ENCODE measurements around the gene PLPPR5. TPM values are rescaled to one million over a fixed set of nuclear protein-coding genes. Genes with fewer than 3 reads are reported as not detected.

Gene PLPPR5
- total RNA-seq, 4 donors from 2014 or later = not detected

DNA sequence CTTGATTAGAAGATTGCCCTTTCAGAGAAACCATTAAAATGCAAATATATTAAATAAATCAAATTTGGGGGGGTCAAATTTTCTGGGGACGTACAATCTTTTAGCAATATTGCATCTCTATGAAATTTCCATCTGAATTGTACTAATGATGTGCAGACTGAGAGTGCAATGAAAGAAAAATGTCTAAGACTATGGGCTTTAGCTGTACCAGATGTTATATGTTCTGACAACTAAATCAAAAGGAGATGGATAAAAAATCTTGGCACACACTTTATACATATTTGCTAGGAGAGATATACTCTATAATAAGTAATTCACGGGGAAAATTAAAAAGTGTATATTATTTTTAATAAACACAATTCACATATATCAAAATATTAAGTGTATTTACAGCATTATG, 13.0 kb upstream of the PLPPR5 start:
- no peak overlapping the region for H3K27ac ChIP-seq
- in situ Hi-C loops (cut with MboI; ENCODE audit: low sequenced_read_pairs in 4 of 4) = no loop called here
- no peak overlapping the region for H3K4me3 ChIP-seq
- ATAC-seq = no peak
- H3K4me1 ChIP-seq = no peaks in the 10 kb centered on the region
- H3K27me3 ChIP-seq = no peaks in the 10 kb centered on the region
- H3K9me3 ChIP-seq = no peaks in the 10 kb centered on the region
- DNase-seq = no peak
- no peak for TF ChIP-seq POLR2A (IDR thresholded peaks at IDR 0.05)
- TF ChIP-seq, protein P1, sequence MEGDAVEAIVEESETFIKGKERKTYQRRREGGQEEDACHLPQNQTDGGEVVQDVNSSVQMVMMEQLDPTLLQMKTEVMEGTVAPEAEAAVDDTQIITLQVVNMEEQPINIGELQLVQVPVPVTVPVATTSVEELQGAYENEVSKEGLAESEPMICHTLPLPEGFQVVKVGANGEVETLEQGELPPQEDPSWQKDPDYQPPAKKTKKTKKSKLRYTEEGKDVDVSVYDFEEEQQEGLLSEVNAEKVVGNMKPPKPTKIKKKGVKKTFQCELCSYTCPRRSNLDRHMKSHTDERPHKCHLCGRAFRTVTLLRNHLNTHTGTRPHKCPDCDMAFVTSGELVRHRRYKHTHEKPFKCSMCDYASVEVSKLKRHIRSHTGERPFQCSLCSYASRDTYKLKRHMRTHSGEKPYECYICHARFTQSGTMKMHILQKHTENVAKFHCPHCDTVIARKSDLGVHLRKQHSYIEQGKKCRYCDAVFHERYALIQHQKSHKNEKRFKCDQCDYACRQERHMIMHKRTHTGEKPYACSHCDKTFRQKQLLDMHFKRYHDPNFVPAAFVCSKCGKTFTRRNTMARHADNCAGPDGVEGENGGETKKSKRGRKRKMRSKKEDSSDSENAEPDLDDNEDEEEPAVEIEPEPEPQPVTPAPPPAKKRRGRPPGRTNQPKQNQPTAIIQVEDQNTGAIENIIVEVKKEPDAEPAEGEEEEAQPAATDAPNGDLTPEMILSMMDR (IDR thresholded peaks at IDR 0.05 in 4 of 5, conservative IDR thresholded peaks at IDR 0.05 in 1 of 5) = no peak
- no peaks in the 10 kb centered on the region for H3K36me3 ChIP-seq
- intact Hi-C loops (cut with DNase I; ENCODE audit: low total_unique reads) = loop anchor here (5.0 kb wide), 1 partner anchor 830 kb away; no protein-coding TSS in a partner anchor

DNA sequence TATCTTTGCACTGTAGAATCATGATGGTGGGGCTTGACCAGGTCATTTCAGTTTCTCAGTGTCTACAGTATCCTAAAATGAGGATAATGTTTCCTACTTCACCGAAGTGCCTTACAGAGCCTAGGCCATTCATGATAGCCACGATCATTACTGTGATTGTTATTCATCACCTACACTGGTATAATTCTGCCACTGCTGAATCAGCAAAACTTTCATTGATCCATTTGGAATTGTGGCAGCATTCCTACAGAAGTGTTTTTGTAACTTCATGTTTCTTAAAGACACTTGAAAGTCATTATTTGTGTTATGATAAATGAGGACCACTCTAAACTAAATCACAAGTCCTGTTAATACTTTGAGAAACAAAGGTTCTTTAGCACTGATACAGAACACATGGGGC, 6.0 kb upstream of the PLPPR5 start:
- H3K27me3 ChIP-seq = peaks cover 13 to 14% (median 14%) of the 10 kb centered on the region in 3 donors
- no peak for TF ChIP-seq POLR2A (IDR thresholded peaks at IDR 0.05)
- TF ChIP-seq, protein P1 (IDR thresholded peaks at IDR 0.05 in 4 of 5, conservative IDR thresholded peaks at IDR 0.05 in 1 of 5) = no peak
- no peak overlapping the region for H3K4me3 ChIP-seq
- H3K9me3 ChIP-seq = no peaks in the 10 kb centered on the region
- H3K4me1 ChIP-seq = no peaks in the 10 kb centered on the region
- H3K27ac ChIP-seq = no peak overlapping the region
- in situ Hi-C loops (cut with MboI; ENCODE audit: low sequenced_read_pairs in 4 of 4) = no loop called here
- intact Hi-C loops (cut with DNase I; ENCODE audit: low total_unique reads) = no loop called here
- H3K36me3 ChIP-seq = no peaks in the 10 kb centered on the region
- ATAC-seq (no peak), DNase-seq (no peak)

DNA sequence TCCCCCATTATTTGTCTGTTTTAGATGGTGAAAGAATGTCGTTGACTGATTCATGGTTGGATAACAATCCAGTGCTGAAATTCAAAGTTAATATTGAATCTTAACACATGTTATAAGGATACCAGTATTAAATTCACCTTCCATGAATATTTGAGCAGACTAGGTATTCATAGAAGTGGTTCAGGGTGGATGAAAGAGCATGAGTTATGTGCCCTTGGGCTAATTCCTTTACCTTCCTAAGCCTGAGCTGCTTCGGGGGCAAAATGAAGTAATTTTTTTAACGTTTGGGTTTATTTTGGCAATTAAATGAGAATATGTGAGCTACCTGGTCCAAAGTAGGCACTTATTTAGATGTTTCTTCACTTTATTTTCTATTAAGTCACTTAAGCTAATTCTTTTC, 2.7 kb upstream of the PLPPR5 start:
- in situ Hi-C loops (cut with MboI; ENCODE audit: low sequenced_read_pairs in 4 of 4) = no loop called here
- Histone ChIP-seq H3K27me3 (peaks cover 30 to 39% (median 32%) of the 10 kb centered on the region in 3 donors), H3K4me3 (no peak overlapping the region), H3K9me3 (no peaks in the 10 kb centered on the region), H3K36me3 (no peaks in the 10 kb centered on the region), H3K27ac (no peak overlapping the region), H3K4me1 (no peaks in the 10 kb centered on the region)
- DNase-seq = no peak
- no peak for TF ChIP-seq POLR2A (IDR thresholded peaks at IDR 0.05)
- TF ChIP-seq, protein P1 (IDR thresholded peaks at IDR 0.05 in 4 of 5, conservative IDR thresholded peaks at IDR 0.05 in 1 of 5) = no peak
- no peak for ATAC-seq
- intact Hi-C loops (cut with DNase I; ENCODE audit: low total_unique reads) = no loop called here

DNA sequence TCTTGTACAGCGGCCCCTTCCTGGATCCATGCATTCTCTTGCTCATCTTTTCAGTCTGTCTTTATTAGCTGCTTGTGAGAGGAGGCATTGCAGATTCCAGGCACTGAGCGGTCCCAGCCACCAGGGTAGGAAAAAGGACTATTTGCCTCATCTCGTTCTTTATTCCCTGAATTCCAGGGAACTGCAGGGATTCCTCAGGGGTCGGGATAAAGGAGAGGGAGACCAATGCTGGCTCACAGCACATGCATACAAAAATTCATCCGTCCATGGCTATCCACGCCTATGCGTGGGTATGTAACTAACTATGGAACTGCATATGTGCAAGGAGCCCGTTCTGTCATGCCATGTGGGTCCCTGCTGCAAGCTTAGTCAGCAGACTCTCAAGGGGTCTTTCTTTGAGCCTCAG, 879 bp upstream of the PLPPR5 start:
- Histone ChIP-seq H3K36me3 (no peaks in the 10 kb centered on the region), H3K4me3 (no peak overlapping the region), H3K27me3 (peaks cover 32 to 39% (median 34%) of the 10 kb centered on the region in 3 donors), H3K9me3 (no peaks in the 10 kb centered on the region), H3K27ac (no peak overlapping the region), H3K4me1 (no peaks in the 10 kb centered on the region)
- DNase-seq (no peak), ATAC-seq (no peak)
- TF ChIP-seq, protein P1 (IDR thresholded peaks at IDR 0.05 in 4 of 5, conservative IDR thresholded peaks at IDR 0.05 in 1 of 5) = no peak
- TF ChIP-seq POLR2A (IDR thresholded peaks at IDR 0.05) = no peak
- intact Hi-C loops (cut with DNase I; ENCODE audit: low total_unique reads) = no loop called here
- in situ Hi-C loops (cut with MboI; ENCODE audit: low sequenced_read_pairs in 4 of 4) = no loop called here

DNA sequence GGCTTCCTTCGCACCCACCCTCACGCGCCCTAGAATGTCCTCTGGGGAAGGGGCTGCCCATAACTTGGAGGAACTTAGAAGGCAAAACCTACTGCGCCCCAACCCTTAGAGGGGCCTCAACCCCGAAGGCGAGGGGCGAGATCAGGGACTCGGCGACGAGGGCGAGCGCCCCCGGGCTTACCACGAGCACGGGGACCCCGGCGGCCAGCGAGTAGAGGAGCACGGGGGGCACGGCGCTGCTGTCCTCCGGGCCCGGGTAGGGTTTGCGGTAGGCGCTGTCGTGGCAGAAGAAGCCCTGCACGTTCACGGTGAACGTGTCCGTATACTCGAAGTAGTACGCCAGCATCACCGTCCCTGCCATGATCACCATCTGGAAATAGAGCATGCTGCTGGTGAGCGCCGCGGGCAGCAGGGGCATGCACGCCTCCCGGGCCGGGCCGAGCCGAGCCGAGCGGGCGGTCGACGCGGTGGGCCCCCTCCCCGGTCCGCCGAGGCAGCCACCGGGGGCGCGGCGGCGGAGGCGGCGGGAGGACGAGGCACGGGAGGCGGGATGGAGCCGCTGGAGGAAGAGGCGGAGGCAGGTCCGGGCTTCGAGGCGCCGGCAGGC, 304 bp downstream of the PLPPR5 start:
- TF ChIP-seq, protein P1 (IDR thresholded peaks at IDR 0.05 in 4 of 5, conservative IDR thresholded peaks at IDR 0.05 in 1 of 5) = no peak
- TF ChIP-seq POLR2A (IDR thresholded peaks at IDR 0.05) = no peak
- in situ Hi-C loops (cut with MboI; ENCODE audit: low sequenced_read_pairs in 4 of 4) = no loop called here
- Histone ChIP-seq H3K27me3 (peaks cover 32 to 39% (median 34%) of the 10 kb centered on the region in 3 donors), H3K9me3 (no peaks in the 10 kb centered on the region), H3K4me3 (peak overlapping the region; percentile 20 to 41 (median 36)), H3K36me3 (no peaks in the 10 kb centered on the region), H3K4me1 (no peaks in the 10 kb centered on the region), H3K27ac (no peak overlapping the region)
- intact Hi-C loops (cut with DNase I; ENCODE audit: low total_unique reads) = no loop called here
- DNase-seq (no peak), ATAC-seq (no peak)
